K562 (cell line): ENCODE results near the gene CDC42SE2. TPM values are rescaled to one million over a fixed set of nuclear protein-coding genes. Genes with fewer than 3 reads are reported as not detected.

Experiments
- CTCF ChIP-seq, 3 experiments: IDR thresholded peaks in 2 of 3; conservative IDR thresholded peaks in 1 of 3; 2 replicates each; pipeline ENCODE4 v1.5.1; 2011 to 2012; ENCODE audit warnings: low read length in 3 of 3, mild to moderate bottlenecking in 3 of 3, control low read depth in 2 of 3, improper control_type of control experiment in 1 of 3, inconsistent platforms in 1 of 3, low read depth in 1 of 3, mixed read lengths in 1 of 3, moderate library complexity in 1 of 3; ENCODE audit not compliant: insufficient read depth in 2 of 3
- EHMT2 ChIP-seq: fragments of 450-650 bp; IDR thresholded peaks from 2 replicates; pipeline ENCODE4 v1.6.1; 2018; ENCODE audit warnings: antibody characterized with exemption
- GATA2 ChIP-seq: sonication (generic); formaldehyde crosslinking; IDR thresholded peaks from 2 replicates; pipeline ENCODE4 v1.4.0; 2020; ENCODE audit warnings: mild to moderate bottlenecking, missing genetic modification reagents
- MNT ChIP-seq, 2 experiments: fragments of 450-650 bp; conservative IDR thresholded peaks; 2 replicates each; pipeline ENCODE4 v1.6.1; 2017; ENCODE audit warnings: mild to moderate bottlenecking in 2 of 2, moderate library complexity in 2 of 2
- MYC ChIP-seq, 2 experiments: fragments of 250-450 bp in 1 of 2; sonication (Bioruptor Pico) in 1 of 2; IDR thresholded peaks; 2 replicates each; pipeline versions ENCODE4 v1.5.1 to v1.6.1; 2012 to 2021; ENCODE audit warnings: low read depth in 2 of 2, borderline replicate concordance in 1 of 2, improper control_type of control experiment in 1 of 2, low read length in 1 of 2, mild to moderate bottlenecking in 1 of 2, moderate library complexity in 1 of 2
- NR2C2 ChIP-seq, 2 experiments: fragments of 200-800 bp in 1 of 2; sonication (Bioruptor generic) in 1 of 2; sonication (generic) in 1 of 2; formaldehyde crosslinking in 1 of 2; IDR thresholded peaks; 2 replicates each; pipeline versions ENCODE4 v1.6.1 to v1.8.0; 2016 to 2022; ENCODE audit warnings: mild to moderate bottlenecking in 1 of 2, missing compliant biosample characterization in 1 of 2, missing genetic modification characterization in 1 of 2, missing genetic modification reagents in 1 of 2
- POLR2AphosphoS5 ChIP-seq: IDR thresholded peaks from 2 replicates; pipeline ENCODE4 v1.6.1; 2011; ENCODE audit warnings: mild to moderate bottlenecking, low read depth, low read length, moderate library complexity; ENCODE audit not compliant: control insufficient read depth, insufficient read depth
- POLR2H ChIP-seq: IDR thresholded peaks from 2 replicates; pipeline ENCODE4 v1.6.1; 2016; ENCODE audit warnings: missing genetic modification characterization, low read depth, mild to moderate bottlenecking, control low read depth, missing compliant biosample characterization, moderate library complexity
- PRDM10 ChIP-seq: fragments of 450-650 bp; IDR thresholded peaks from 2 replicates; pipeline ENCODE4 v1.6.1; 2018; ENCODE audit not compliant: partially characterized antibody
- SMAD4 ChIP-seq: fragments of 250-450 bp; sonication (Bioruptor Pico); conservative IDR thresholded peaks from 2 replicates; pipeline ENCODE4 v1.8.0; 2021; ENCODE audit warnings: inconsistent platforms, mild to moderate bottlenecking, moderate library complexity
- ZNF324 ChIP-seq: fragments of 250-450 bp; sonication (Bioruptor Pico); IDR thresholded peaks from 2 replicates; pipeline ENCODE4 v1.4.0; 2020; ENCODE audit warnings: mild to moderate bottlenecking
- ZNF444 ChIP-seq: fragments of 250-450 bp; sonication (Bioruptor Pico); IDR thresholded peaks from 2 replicates; pipeline ENCODE4 v1.4.0; 2020; ENCODE audit warnings: mild to moderate bottlenecking, moderate library complexity
- ZNF589 ChIP-seq: fragments of 200-800 bp; sonication (Bioruptor generic); IDR thresholded peaks from 2 replicates; pipeline ENCODE4 v1.6.1; 2016; ENCODE audit warnings: low read depth, missing genetic modification characterization, missing compliant biosample characterization
- ZNF766 ChIP-seq: fragments of 200-800 bp; sonication (Bioruptor generic); conservative IDR thresholded peaks from 2 replicates; pipeline ENCODE4 v1.6.1; 2016; ENCODE audit warnings: missing genetic modification characterization, missing compliant biosample characterization
- ZNF785 ChIP-seq: fragments of 250-450 bp; sonication (Bioruptor Pico); IDR thresholded peaks from 2 replicates; pipeline ENCODE4 v1.4.0; 2020; ENCODE audit warnings: mild to moderate bottlenecking
- polyA plus RNA-seq, 8 experiments: library from polyadenylated mRNA; depleted of rRNA in 4 of 8; stranded (reverse) in 5 of 8; unstranded in 3 of 8; fragments of >200 nt; fragmentation: Nextera tagmentation in 2 of 8; fragmentation: Illumina TruSeq in 1 of 8; extraction: Ambion mirVana in 2 of 8; extraction: Trizol in 1 of 8; gene quantifications; 2 replicates each; pipeline versions ENCODE4 v1.2.1 to v1.2.3, GENCODE V29; 2011 to 2014; ENCODE audit warnings: inconsistent platforms in 1 of 8, missing spikeins in 1 of 8
- total RNA-seq, 7 experiments: library from RNA; depleted of rRNA in 6 of 7; stranded (reverse); fragments of >200 nt in 6 of 7; fragmentation: Illumina TruSeq in 2 of 7; extraction: Trizol in 2 of 7; gene quantifications; 2 replicates each; pipeline versions ENCODE4 v1.2.1 to v1.2.3, GENCODE V29; 2011 to 2021; ENCODE audit warnings: low replicate concordance in 1 of 7

Gene CDC42SE2
- total and polyA plus RNA-seq, 9 of the 15 experiments (the other 6 are each of a cell fraction or from before 2014, with no cell fraction given), result 24.8 to 44.3 (median 32.7) TPM

- TF ChIP-seq SMAD4 (CRISPR knock-in tag) (no peak; the same call in 1 of the 2 replicates), PRDM10 (peak; percentile 32), ZNF444 (CRISPR knock-in tag) (0 out of 2 replicates have a peak, but pooled peaks have one; percentile 52), EHMT2 (0 out of 2 replicates have a peak, but pooled peaks have one; percentile 15), CTCF (IDR thresholded peaks at IDR 0.05 in 2 of 3, conservative IDR thresholded peaks at IDR 0.05 in 1 of 3; ENCODE audit: insufficient read depth in 2 of 3, low read depth in 1 of 3, low read length in 3 of 3) (peak; percentile 74 to 90 (median 82)), MYC (IDR thresholded peaks at IDR 0.05; ENCODE audit: low read depth, low read length) (0 out of 2 replicates have a peak, but pooled peaks have one; percentile 18), MYC (CRISPR knock-in tag; IDR thresholded peaks at IDR 0.05; ENCODE audit: borderline replicate concordance, low read depth) (no peak), GATA2 (no peak), ZNF589 (CRISPR knock-in tag) (no peak), ZNF324 (CRISPR knock-in tag) (0 out of 2 replicates have a peak, but pooled peaks have one; percentile 38), ZNF785 (CRISPR knock-in tag) (no peak), POLR2H (tag) (0 out of 2 replicates have a peak, but pooled peaks have one; percentile 6), POLR2AphosphoS5 (peak; percentile 43; the same call in 1 of the 2 replicates), MNT (conservative IDR thresholded peaks at IDR 0.05) (0 out of 4 replicates have a peak, but pooled peaks of 1 of the 2 experiments have one; percentile 26), NR2C2 (CRISPR knock-in tag; IDR thresholded peaks at IDR 0.05) (no peak), NR2C2 (tag; IDR thresholded peaks at IDR 0.05) (peak; percentile 23; the same call in 1 of the 2 replicates), ZNF766 (CRISPR knock-in tag) (peak; percentile 63)
Observed at GRCh38 chr5:131382407-131383395, 118.8 kb downstream of the CDC42SE2 start (continued).
